ENCODE data around the gene PKP4.

PKP4 gene

GRCh38 chr2:158497486-158497885 is 40.7 kb downstream of the PKP4 start:
- DNase-seq (ENCODE audit: insufficient read length, low spot score): no peak
- no peak for TF ChIP-seq SPI1 (IDR thresholded peaks at IDR 0.05; ENCODE audit: low read depth, low read length)
- no peak for FAIRE-seq

GRCh38 chr2:158498043-158498748 is 41.4 kb downstream of the PKP4 start:
- TF ChIP-seq POLR2A (IDR thresholded peaks at IDR 0.05; ENCODE audit: low read depth, low read length): no peak
- TF ChIP-seq POU2F2 (IDR thresholded peaks at IDR 0.05; ENCODE audit: low read depth, low read length): no peak
- TF ChIP-seq SPI1 (IDR thresholded peaks at IDR 0.05; ENCODE audit: low read depth, low read length): no peak
- TF ChIP-seq TAF1 (IDR thresholded peaks at IDR 0.05; ENCODE audit: low read depth, low read length): no peak
- TF ChIP-seq PAX5 (IDR thresholded peaks at IDR 0.05; ENCODE audit: insufficient read depth, low read length, severe bottlenecking): no peak
- no peak for TF ChIP-seq POLR2AphosphoS5 (IDR thresholded peaks at IDR 0.05; ENCODE audit: low read depth, low read length)

DNA sequence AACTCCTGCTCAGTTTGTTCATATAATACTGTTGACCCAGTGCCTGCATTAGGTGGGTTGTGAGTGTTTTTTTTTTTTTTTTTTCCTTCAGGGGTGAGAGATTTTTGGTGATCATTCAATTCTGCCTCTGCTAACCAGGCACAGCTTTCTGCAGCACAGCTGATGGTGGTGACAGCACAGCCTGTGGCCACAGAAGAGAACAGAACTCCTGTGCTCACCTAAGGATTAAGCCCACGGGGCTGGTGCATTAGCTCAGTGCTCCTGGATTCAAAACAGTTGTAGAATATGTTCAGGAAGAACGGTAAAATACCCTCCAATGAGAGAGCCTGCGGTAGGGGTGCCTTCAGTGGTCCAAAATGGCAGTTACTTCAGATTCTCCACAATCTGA is 42.0 kb downstream of the PKP4 start:
- TF ChIP-seq TAF1 (IDR thresholded peaks at IDR 0.05; ENCODE audit: low read depth, low read length): no peak
- TF ChIP-seq PAX5 (IDR thresholded peaks at IDR 0.05; ENCODE audit: insufficient read depth, low read length, severe bottlenecking): no peak
- no peak for TF ChIP-seq SPI1 (IDR thresholded peaks at IDR 0.05; ENCODE audit: low read depth, low read length)
- FAIRE-seq (no peak), DNase-seq (ENCODE audit: insufficient read length, low spot score) (no peak)

More at GRCh38 chr2:158498043-158498748, 41.4 kb downstream of the PKP4 start:
- DNase-seq (ENCODE audit: insufficient read length, low spot score) (no peak), FAIRE-seq (no peak)

GRCh38 chr2:158499383-158499782 is 42.6 kb downstream of the PKP4 start:
- DNase-seq (ENCODE audit: insufficient read length, low spot score) (no peak), FAIRE-seq (no peak)
- no peak for TF ChIP-seq POU2F2 (IDR thresholded peaks at IDR 0.05; ENCODE audit: low read depth, low read length)
- TF ChIP-seq POLR2A (IDR thresholded peaks at IDR 0.05; ENCODE audit: low read depth, low read length): no peak
- no peak for TF ChIP-seq POLR2AphosphoS5 (IDR thresholded peaks at IDR 0.05; ENCODE audit: low read depth, low read length)
- no peak for TF ChIP-seq PAX5 (IDR thresholded peaks at IDR 0.05; ENCODE audit: insufficient read depth, low read length, severe bottlenecking)
- no peak for TF ChIP-seq TAF1 (IDR thresholded peaks at IDR 0.05; ENCODE audit: low read depth, low read length)
- TF ChIP-seq SPI1 (IDR thresholded peaks at IDR 0.05; ENCODE audit: low read depth, low read length): no peak

- DNase-seq (ENCODE audit: insufficient read length, low spot score): no peak
- no peak for TF ChIP-seq PAX5 (IDR thresholded peaks at IDR 0.05; ENCODE audit: insufficient read depth, low read length, severe bottlenecking)
- no peak for TF ChIP-seq POLR2AphosphoS5 (IDR thresholded peaks at IDR 0.05; ENCODE audit: low read depth, low read length)
- no peak for TF ChIP-seq POLR2A (IDR thresholded peaks at IDR 0.05; ENCODE audit: low read depth, low read length)
- TF ChIP-seq TAF1 (IDR thresholded peaks at IDR 0.05; ENCODE audit: low read depth, low read length): no peak
- no peak for TF ChIP-seq SPI1 (IDR thresholded peaks at IDR 0.05; ENCODE audit: low read depth, low read length)
- no peak for TF ChIP-seq POU2F2 (IDR thresholded peaks at IDR 0.05; ENCODE audit: low read depth, low read length)
- FAIRE-seq: no peak
Observed at GRCh38 chr2:158500333-158500732, 43.6 kb downstream of the PKP4 start.

- FAIRE-seq (no peak), DNase-seq (ENCODE audit: insufficient read length, low spot score) (no peak)
- TF ChIP-seq SPI1 (IDR thresholded peaks at IDR 0.05; ENCODE audit: low read depth, low read length) (no peak), POLR2AphosphoS5 (IDR thresholded peaks at IDR 0.05; ENCODE audit: low read depth, low read length) (no peak), TAF1 (IDR thresholded peaks at IDR 0.05; ENCODE audit: low read depth, low read length) (no peak), POU2F2 (IDR thresholded peaks at IDR 0.05; ENCODE audit: low read depth, low read length) (no peak), POLR2A (IDR thresholded peaks at IDR 0.05; ENCODE audit: low read depth, low read length) (no peak), PAX5 (IDR thresholded peaks at IDR 0.05; ENCODE audit: insufficient read depth, low read length, severe bottlenecking) (no peak)
Observed at GRCh38 chr2:158501301-158501700, 44.5 kb downstream of the PKP4 start.

- TF ChIP-seq POLR2AphosphoS5 (IDR thresholded peaks at IDR 0.05; ENCODE audit: low read depth, low read length) (no peak), PAX5 (IDR thresholded peaks at IDR 0.05; ENCODE audit: insufficient read depth, low read length, severe bottlenecking) (no peak), SPI1 (IDR thresholded peaks at IDR 0.05; ENCODE audit: low read depth, low read length) (no peak), POU2F2 (IDR thresholded peaks at IDR 0.05; ENCODE audit: low read depth, low read length) (no peak), POLR2A (IDR thresholded peaks at IDR 0.05; ENCODE audit: low read depth, low read length) (no peak), TAF1 (IDR thresholded peaks at IDR 0.05; ENCODE audit: low read depth, low read length) (no peak)
- no peak for FAIRE-seq
- no peak for DNase-seq (ENCODE audit: insufficient read length, low spot score)
Observed at GRCh38 chr2:158502974-158503373, 46.2 kb downstream of the PKP4 start.

GRCh38 chr2:158504088-158504487 is 47.3 kb downstream of the PKP4 start:
- DNase-seq (ENCODE audit: insufficient read length, low spot score): no peak
- no peak for FAIRE-seq
- TF ChIP-seq POLR2A (IDR thresholded peaks at IDR 0.05; ENCODE audit: low read depth, low read length) (no peak), TAF1 (IDR thresholded peaks at IDR 0.05; ENCODE audit: low read depth, low read length) (no peak), PAX5 (IDR thresholded peaks at IDR 0.05; ENCODE audit: insufficient read depth, low read length, severe bottlenecking) (no peak), POLR2AphosphoS5 (IDR thresholded peaks at IDR 0.05; ENCODE audit: low read depth, low read length) (no peak), SPI1 (IDR thresholded peaks at IDR 0.05; ENCODE audit: low read depth, low read length) (no peak), POU2F2 (IDR thresholded peaks at IDR 0.05; ENCODE audit: low read depth, low read length) (no peak)

DNA sequence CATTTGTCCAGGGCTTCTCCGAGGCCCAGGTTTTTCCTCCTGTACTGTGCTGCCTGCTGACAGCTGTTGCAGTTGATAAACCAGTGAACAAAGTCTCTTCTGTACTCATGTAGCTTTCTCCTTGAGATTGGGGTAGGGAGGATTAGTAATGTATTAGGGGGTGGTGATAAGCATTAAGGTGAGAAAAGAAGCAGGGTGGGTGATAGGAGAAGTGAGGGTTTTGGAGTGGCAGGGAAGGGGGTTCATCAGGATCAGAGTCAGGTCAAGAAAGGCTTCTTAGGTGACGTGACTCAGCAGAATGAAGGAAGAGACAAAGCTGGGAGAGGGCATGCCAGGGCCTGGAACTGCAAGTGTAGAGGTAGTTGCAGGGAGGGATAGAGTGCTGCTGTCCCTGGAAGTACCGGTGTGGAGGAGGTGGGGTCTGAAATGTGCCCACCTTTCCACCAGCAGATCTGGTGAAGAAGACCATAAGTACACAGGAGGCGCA is 48.7 kb downstream of the PKP4 start:
- DNase-seq (ENCODE audit: insufficient read length, low spot score) (no peak), FAIRE-seq (no peak)
- no peak for TF ChIP-seq PAX5 (IDR thresholded peaks at IDR 0.05; ENCODE audit: insufficient read depth, low read length, severe bottlenecking)
- TF ChIP-seq SPI1 (IDR thresholded peaks at IDR 0.05; ENCODE audit: low read depth, low read length): no peak
- TF ChIP-seq POU2F2 (IDR thresholded peaks at IDR 0.05; ENCODE audit: low read depth, low read length): no peak
- TF ChIP-seq POLR2AphosphoS5 (IDR thresholded peaks at IDR 0.05; ENCODE audit: low read depth, low read length): no peak
- no peak for TF ChIP-seq POLR2A (IDR thresholded peaks at IDR 0.05; ENCODE audit: low read depth, low read length)
- TF ChIP-seq TAF1 (IDR thresholded peaks at IDR 0.05; ENCODE audit: low read depth, low read length): no peak

GRCh38 chr2:158507141-158507540 is 50.4 kb downstream of the PKP4 start:
- FAIRE-seq (peak; percentile 60), DNase-seq (ENCODE audit: insufficient read length, low spot score) (no peak)
- TF ChIP-seq POLR2A (IDR thresholded peaks at IDR 0.05; ENCODE audit: low read depth, low read length): no peak
- TF ChIP-seq SPI1 (IDR thresholded peaks at IDR 0.05; ENCODE audit: low read depth, low read length): no peak
- TF ChIP-seq POU2F2 (IDR thresholded peaks at IDR 0.05; ENCODE audit: low read depth, low read length): no peak
- TF ChIP-seq TAF1 (IDR thresholded peaks at IDR 0.05; ENCODE audit: low read depth, low read length): no peak
- TF ChIP-seq POLR2AphosphoS5 (IDR thresholded peaks at IDR 0.05; ENCODE audit: low read depth, low read length): no peak
- TF ChIP-seq PAX5 (IDR thresholded peaks at IDR 0.05; ENCODE audit: insufficient read depth, low read length, severe bottlenecking): no peak

All from GM12891 (cell line).